ENCODE results near the gene CDH13. TPM values are rescaled to one million over a fixed set of nuclear protein-coding genes. Genes with fewer than 3 reads are reported as not detected.

Gene CDH13
- total and polyA plus RNA-seq, 9 of the 15 experiments (the other 6 are each of a cell fraction or from before 2014, with no cell fraction given), result 0.03 TPM; not detected in 8

DNA sequence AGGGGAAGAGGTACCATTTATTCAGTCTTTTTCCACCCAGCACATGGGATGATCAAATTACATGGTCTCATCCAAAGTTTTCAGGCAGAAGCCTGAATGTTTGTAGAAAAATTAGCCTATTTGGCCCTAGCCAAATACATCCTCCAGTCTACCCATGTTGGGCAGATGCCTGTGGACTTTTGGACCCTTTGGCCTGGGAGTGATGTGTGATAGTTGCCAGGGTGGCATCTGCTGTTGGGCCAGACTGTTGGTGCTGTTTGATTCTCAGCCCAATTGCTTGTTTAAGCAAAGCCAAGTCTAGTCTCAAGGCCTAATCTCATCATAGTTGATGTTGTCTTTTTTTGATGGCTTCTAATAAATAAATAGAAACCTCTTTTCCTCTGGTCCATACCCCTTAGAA lies 419.0 kb downstream of the CDH13 start (continued):
- TF ChIP-seq, protein P1, sequence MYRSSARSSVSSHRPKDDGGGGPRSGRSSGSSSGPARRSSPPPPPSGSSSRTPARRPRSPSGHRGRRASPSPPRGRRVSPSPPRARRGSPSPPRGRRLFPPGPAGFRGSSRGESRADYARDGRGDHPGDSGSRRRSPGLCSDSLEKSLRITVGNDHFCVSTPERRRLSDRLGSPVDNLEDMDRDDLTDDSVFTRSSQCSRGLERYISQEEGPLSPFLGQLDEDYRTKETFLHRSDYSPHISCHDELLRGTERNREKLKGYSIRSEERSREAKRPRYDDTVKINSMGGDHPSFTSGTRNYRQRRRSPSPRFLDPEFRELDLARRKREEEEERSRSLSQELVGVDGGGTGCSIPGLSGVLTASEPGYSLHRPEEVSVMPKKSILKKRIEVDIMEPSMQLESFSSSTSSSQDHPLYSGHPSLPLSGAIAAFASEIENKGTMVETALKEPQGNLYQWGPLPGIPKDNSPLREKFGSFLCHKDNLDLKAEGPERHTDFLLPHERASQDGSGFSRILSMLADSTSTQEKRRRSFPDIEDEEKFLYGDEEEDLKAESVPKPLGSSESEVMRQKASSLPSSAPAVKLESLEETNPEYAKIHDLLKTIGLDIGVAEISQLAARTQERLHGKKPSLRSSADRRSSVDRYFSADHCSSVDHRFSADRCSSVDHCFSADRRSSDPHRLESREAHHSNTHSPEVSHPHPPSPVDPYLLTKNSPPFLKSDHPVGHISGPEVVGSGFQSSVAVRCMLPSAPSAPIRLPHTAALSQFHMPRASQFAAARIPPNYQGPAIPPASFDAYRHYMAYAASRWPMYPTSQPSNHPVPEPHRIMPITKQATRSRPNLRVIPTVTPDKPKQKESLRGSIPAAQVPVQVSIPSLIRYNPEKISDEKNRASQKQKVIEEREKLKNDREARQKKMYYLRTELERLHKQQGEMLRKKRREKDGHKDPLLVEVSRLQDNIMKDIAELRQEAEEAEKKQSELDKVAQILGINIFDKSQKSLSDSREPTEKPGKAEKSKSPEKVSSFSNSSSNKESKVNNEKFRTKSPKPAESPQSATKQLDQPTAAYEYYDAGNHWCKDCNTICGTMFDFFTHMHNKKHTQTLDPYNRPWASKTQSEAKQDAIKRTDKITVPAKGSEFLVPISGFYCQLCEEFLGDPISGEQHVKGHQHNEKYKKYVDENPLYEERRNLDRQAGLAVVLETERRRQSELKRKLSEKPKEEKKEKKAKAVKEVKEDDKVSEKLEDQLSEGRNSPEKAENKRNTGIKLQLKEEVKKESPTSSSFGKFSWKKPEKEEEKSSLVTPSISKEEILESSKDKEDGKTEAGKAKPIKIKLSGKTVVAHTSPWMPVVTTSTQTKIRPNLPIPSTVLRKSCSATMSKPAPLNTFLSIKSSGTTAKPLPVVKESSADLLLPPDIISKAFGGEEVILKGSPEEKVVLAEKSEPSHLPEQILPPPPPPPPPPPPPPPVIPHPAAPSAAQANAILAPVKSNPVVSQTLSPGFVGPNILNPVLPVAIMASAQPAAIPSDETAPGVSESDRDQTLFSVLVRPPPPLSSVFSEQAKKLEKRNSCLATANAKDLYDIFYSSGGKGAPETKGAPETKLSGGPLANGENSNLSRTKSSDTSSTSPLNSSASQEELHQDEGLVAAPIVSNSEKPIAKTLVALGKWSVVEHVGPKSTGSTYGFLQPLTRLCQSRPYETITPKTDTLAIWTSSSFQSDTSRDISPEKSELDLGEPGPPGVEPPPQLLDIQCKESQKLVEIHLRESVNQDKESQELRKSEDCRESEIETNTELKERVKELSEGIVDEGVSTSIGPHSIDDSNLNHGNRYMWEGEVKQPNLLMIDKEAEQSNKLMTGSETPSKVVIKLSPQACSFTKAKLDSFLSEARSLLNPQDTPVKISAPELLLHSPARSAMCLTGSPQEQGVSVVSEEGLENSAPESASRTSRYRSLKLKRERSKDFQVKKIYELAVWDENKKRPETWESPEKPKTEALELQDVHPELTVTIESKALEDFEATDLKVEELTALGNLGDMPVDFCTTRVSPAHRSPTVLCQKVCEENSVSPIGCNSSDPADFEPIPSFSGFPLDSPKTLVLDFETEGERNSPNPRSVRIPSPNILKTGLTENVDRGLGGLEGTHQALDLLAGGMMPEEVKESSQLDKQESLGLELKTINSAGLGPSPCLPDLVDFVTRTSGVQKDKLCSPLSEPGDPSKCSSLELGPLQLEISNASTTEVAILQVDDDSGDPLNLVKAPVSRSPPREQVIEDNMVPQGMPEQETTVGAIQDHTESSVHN (IDR thresholded peaks at IDR 0.05; ENCODE audit: borderline replicate concordance in 1 of 2, low read depth in 1 of 2), result no peak
- TF ChIP-seq ZNF274 (IDR thresholded peaks at IDR 0.05; ENCODE audit: borderline replicate concordance, low read depth, low read length), result no peak
- TF ChIP-seq ZNF583 (CRISPR knock-in tag; IDR thresholded peaks at IDR 0.05), result no peak
- TF ChIP-seq SMAD1 (IDR thresholded peaks at IDR 0.05; ENCODE audit: low read depth, low read length, partially characterized antibody), result no peak
- TF ChIP-seq BCL6 (CRISPR knock-in tag; IDR thresholded peaks at IDR 0.05), result no peak
- TF ChIP-seq GATA2 (CRISPR knock-in tag; IDR thresholded peaks at IDR 0.05), result no peak
- TF ChIP-seq, protein P2, sequence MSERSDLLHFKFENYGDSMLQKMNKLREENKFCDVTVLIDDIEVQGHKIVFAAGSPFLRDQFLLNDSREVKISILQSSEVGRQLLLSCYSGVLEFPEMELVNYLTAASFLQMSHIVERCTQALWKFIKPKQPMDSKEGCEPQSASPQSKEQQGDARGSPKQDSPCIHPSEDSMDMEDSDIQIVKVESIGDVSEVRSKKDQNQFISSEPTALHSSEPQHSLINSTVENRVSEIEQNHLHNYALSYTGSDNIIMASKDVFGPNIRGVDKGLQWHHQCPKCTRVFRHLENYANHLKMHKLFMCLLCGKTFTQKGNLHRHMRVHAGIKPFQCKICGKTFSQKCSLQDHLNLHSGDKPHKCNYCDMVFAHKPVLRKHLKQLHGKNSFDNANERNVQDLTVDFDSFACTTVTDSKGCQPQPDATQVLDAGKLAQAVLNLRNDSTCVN (CRISPR knock-in tag; IDR thresholded peaks at IDR 0.05), result no peak

Data from K562 (cell line).